PC-9 (cell line): ENCODE results near the gene MED22. TPM values are rescaled to one million over a fixed set of nuclear protein-coding genes. Genes with fewer than 3 reads are reported as not detected.
A peak's percentile ranks its signal among the peaks of the same experiment; 100 is the strongest.

ENCODE experiments used
- BruUV-seq: library from RNA; stranded (reverse); fragments of 400-500 nt; replicated peaks from 2 replicates; lab custom pipeline; 2021; lab: Mats Ljungman, UMichigan
- CTCF ChIA-PET: fragments of 300-600 bp; sonication (Branson Sonifier 250); formaldehyde crosslinking; loops from one replicate; lab custom pipeline; 2022; ENCODE audit warnings: antibody characterized with exemption; lab: Charles Lee
- POLR2A ChIA-PET: fragments of 300-600 bp; sonication (Branson Sonifier 250); formaldehyde crosslinking; loops from one replicate; lab custom pipeline; 2022; ENCODE audit warnings: antibody characterized with exemption; ENCODE audit not compliant: unreplicated experiment; lab: Charles Lee
- DNase-seq, 2 experiments: peaks; one replicate each; pipeline versions ENCODE4 v3.0.0 to v3.0.0-alpha.2; 2015 to 2022; ENCODE audit warnings: mixed read lengths in 1 of 2
- H2AFZ ChIP-seq: fragments of 200-600 bp; sonication (generic); 2 replicates; pipeline ENCODE4 v1.8.1; 2017; ENCODE audit warnings: antibody characterized with exemption
- H3F3A ChIP-seq: fragments of 200-600 bp; sonication (generic); 2 replicates; pipeline ENCODE4 v1.8.1; 2017; ENCODE audit warnings: antibody characterized with exemption, mild to moderate bottlenecking, low read depth; ENCODE audit not compliant: insufficient read depth
- H3K27ac ChIP-seq: fragments of 200-600 bp; sonication (generic); 2 replicates; pipeline ENCODE4 v1.6.1; 2016; ENCODE audit warnings: mixed run types
- H3K27me3 ChIP-seq: fragments of 200-600 bp; sonication (generic); 2 replicates; pipeline ENCODE4 v1.6.1; 2016; ENCODE audit warnings: low read depth, mixed run types; ENCODE audit not compliant: insufficient read depth
- H3K36me3 ChIP-seq: fragments of 200-600 bp; sonication (generic); 2 replicates; pipeline ENCODE4 v1.6.1; 2016; ENCODE audit warnings: low read depth, mixed run types
- H3K4me1 ChIP-seq: fragments of 200-600 bp; sonication (generic); replicated peaks from 2 replicates; pipeline ENCODE4 v1.6.1; 2016; ENCODE audit warnings: mixed run types; ENCODE audit not compliant: insufficient read depth
- H3K4me2 ChIP-seq: fragments of 200-600 bp; sonication (generic); 2 replicates; pipeline ENCODE4 v1.6.1; 2017; ENCODE audit warnings: mixed run types
- H3K4me3 ChIP-seq: fragments of 200-600 bp; sonication (generic); 2 replicates; pipeline ENCODE4 v1.6.1; 2016; ENCODE audit warnings: mixed run types
- H3K79me2 ChIP-seq: fragments of 200-600 bp; sonication (generic); 2 replicates; pipeline ENCODE4 v1.6.1; 2017; ENCODE audit warnings: low read depth, mixed run types
- H3K9me2 ChIP-seq: fragments of 200-600 bp; sonication (generic); 2 replicates; pipeline ENCODE4 v1.8.1; 2017; ENCODE audit warnings: mild to moderate bottlenecking; ENCODE audit not compliant: insufficient read depth
- H3K9me3 ChIP-seq: fragments of 200-600 bp; sonication (generic); 2 replicates; pipeline ENCODE4 v1.8.1; 2016; ENCODE audit warnings: low read depth; ENCODE audit not compliant: insufficient read depth
- H4K20me1 ChIP-seq: fragments of 200-600 bp; sonication (generic); 2 replicates; pipeline ENCODE4 v1.8.1; 2017; ENCODE audit not compliant: insufficient read depth
- CTCF ChIP-seq: fragments of 200-600 bp; sonication (generic); conservative IDR thresholded peaks from 2 replicates; pipeline ENCODE4 v1.6.1; 2017; ENCODE audit warnings: mixed run types, antibody characterized with exemption, mild to moderate bottlenecking, moderate library complexity
- EZH2 ChIP-seq: fragments of 200-600 bp; sonication (generic); IDR thresholded peaks from 2 replicates; pipeline ENCODE4 v1.8.0; 2017; ENCODE audit warnings: antibody characterized with exemption, low read depth
- intact Hi-C: fragments of 100-400 bp; cut with micrococcal nuclease; formaldehyde crosslinking; loops from one replicate; pipeline ENCODE4 v1.10.0; 2022; ENCODE audit not compliant: unreplicated experiment
- total RNA-seq: library from RNA; stranded (reverse); gene quantifications from 2 replicates; pipeline ENCODE4 v1.2.3, GENCODE V29; 2021

The MED22 gene
- total RNA-seq, 1 experiment from 2014 or later, result 38.7 TPM

DNA sequence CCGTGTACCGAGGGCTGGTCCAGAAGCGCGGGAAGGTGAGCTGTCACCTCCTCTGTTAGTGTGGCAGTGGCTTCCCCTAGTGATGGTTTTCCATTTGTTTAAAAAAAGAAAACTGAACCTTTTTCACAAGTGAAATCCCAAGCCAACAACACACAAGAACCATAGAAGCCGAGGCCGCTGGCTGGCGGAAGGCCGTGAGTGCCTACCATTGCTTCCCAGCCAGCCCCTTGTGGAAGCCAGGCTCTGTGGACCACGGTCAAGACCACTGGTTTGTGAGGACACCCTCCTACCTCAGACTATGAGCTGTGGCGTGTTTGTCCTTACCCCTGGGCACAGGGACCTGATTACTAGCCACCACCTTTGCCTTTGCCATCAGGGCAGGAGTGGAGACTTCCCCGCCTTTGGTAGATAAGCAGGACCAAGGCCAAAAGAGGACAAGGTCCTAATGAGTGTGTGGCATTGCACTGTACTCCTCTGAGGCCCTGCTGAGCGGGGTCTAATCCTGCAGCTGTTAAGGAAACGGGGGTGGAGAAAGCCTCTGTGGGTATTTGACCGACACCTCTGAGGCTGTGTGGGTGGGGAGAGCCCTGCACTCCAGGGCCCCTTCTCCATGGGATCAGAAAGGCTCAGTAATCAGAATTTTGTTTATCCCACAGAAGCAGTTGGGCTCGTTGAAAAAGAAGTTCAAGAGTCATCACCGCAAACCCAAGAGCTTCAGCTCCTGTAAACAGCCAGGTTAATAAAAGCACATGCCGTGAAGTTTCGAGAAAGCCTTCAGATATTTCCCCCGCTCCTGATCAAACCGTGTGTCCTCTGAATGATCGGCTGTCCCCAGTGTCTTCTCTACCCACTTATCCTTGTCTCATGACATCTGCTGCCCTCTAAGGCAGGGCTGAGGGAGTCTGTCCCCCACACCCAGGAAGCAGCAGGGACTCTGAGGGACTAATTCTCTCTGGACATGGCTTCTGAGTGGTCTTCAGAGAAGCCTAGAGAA lies 12.8 kb upstream of the MED22 start:
- no peak overlapping the region for H3K27ac ChIP-seq
- CTCF ChIA-PET, result interaction anchor here (0.7 kb wide), 1 partner anchor 246 kb away, joined by 3 read pairs; no protein-coding TSS in a partner anchor
- H2AFZ ChIP-seq, result no peak overlapping the region
- no peaks in the 10 kb centered on the region for H3K9me2 ChIP-seq
- POLR2A ChIA-PET, result no interaction called here
- peaks cover 7% of the 10 kb centered on the region for H3K4me1 ChIP-seq
- DNase-seq, result no peak
- no peaks in the 10 kb centered on the region for H3K27me3 ChIP-seq
- peaks cover 29% of the 10 kb centered on the region for H3K36me3 ChIP-seq
- intact Hi-C loops, result no loop called here
- no peak overlapping the region for H3K4me2 ChIP-seq
- no peak overlapping the region for H3K4me3 ChIP-seq
- peaks cover 56% of the 10 kb centered on the region for H4K20me1 ChIP-seq
- H3K79me2 ChIP-seq, result peaks cover 13% of the 10 kb centered on the region
- TF ChIP-seq CTCF (no peak), EZH2 (no peak)
- BruUV-seq, result no TSS peak
- no peaks in the 10 kb centered on the region for H3K9me3 ChIP-seq
- H3F3A ChIP-seq, result peaks cover 36% of the 10 kb centered on the region

GRCh38 chr9:133359399-133360175 lies 11.7 kb upstream of the MED22 start:
- BruUV-seq, result no TSS peak
- Histone ChIP-seq H3K9me2 (no peaks in the 10 kb centered on the region), H3K27me3 (no peaks in the 10 kb centered on the region), H3K27ac (no peak overlapping the region), H4K20me1 (peaks cover 46% of the 10 kb centered on the region), H3K36me3 (peaks cover 21% of the 10 kb centered on the region), H3K4me2 (no peak overlapping the region), H3K79me2 (peaks cover 24% of the 10 kb centered on the region), H3F3A (peaks cover 41% of the 10 kb centered on the region), H3K9me3 (no peaks in the 10 kb centered on the region), H3K4me3 (no peak overlapping the region), H2AFZ (no peak overlapping the region), H3K4me1 (peaks cover 16% of the 10 kb centered on the region)
- no peak for DNase-seq
- POLR2A ChIA-PET, result no interaction called here
- intact Hi-C loops, result loop anchor here (5.0 kb wide), 1 partner anchor 128 kb away; no protein-coding TSS in a partner anchor
- TF ChIP-seq CTCF (peak; percentile 41; the same call in 1 of the 2 replicates), EZH2 (no peak)
- CTCF ChIA-PET, result no interaction called here

GRCh38 chr9:133357656-133358055 lies 9.7 kb upstream of the MED22 start:
- Histone ChIP-seq H3K4me2 (peak overlapping the region; percentile 98), H3K36me3 (0 out of 2 replicates have a peak, but pooled peaks cover 7% of the 10 kb centered on the region), H4K20me1 (peaks cover 30% of the 10 kb centered on the region), H3K4me1 (peaks cover 16% of the 10 kb centered on the region), H3K79me2 (peaks cover 24% of the 10 kb centered on the region), H3K27me3 (no peaks in the 10 kb centered on the region), H3K9me2 (no peaks in the 10 kb centered on the region), H2AFZ (no peak overlapping the region), H3K4me3 (peak overlapping the region; percentile 88; the same call in 1 of the 2 replicates), H3K9me3 (no peaks in the 10 kb centered on the region), H3K27ac (no peak overlapping the region), H3F3A (peaks cover 49% of the 10 kb centered on the region)
- no peak for DNase-seq
- BruUV-seq, result no TSS peak
- POLR2A ChIA-PET, result no interaction called here
- intact Hi-C loops, result loop anchor here (2.0 to 5.0 kb wide), 3 partner anchors 17 to 130 kb away; no protein-coding TSS in a partner anchor
- CTCF ChIA-PET, result interaction anchor here (0.7 kb wide), 1 partner anchor 91 kb away, joined by 4 read pairs; no protein-coding TSS in a partner anchor
- TF ChIP-seq EZH2, result no peak
- no peak for TF ChIP-seq CTCF
